GM18520 (cell line): ENCODE measurements around the gene HRK.

Experiments
- ATAC-seq: cut with Tn5 transposase; IDR thresholded peaks from one replicate; pipeline ENCODE4 v1.9.1; 2021; ENCODE audit not compliant: unreplicated experiment

Gene HRK

DNA sequence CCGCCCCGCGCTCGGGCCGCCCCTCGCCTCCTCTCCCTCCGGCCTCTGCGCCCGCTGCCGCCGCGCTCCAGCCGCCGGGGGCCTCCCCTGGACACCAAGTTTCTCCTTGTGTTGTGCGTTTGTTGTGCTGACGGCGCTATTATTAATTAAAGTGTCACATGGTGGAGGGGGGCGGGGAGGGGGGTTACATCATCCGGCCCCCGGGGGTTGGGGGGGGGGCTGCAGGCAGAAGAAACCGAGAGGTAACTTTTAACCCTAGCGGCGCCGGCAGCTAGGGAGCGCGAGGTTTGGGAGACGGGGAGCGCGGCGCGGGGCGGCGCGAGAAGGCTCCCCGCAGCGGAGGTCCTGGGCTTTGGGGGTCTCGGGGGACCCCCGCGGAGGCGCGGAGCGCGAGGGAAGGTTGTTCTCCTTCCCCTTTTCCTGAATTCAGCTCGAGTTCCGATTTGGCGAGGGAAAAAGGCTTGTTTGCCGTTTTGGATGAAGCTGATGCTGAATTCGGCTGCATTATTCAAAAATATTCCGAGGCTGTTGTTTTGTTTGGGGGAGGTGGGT is at the start of gene HRK:
HRK (minus strand) TSS at position 117 of the 552 bp plus-strand sequence. CDS start 134 bp downstream, outside the sequence.
- ATAC-seq, result no peak

DNA sequence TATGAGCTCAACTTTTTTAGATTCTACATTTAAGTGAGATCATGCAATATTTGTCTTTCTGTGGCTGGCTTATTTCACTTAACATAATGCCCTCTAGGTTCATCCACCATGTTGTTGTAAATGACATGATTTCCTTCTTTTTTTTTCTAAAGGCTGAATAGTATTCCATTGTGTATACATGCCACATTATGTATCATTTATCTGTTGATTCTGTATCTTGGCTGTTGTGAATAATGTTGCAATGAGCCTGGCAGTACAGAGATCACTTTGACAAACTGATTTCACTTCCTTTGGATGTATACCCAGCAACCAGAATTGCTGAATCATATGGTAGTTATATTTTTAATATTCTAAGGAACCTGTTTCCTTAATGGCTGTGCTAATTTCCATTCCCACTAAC is 48.6 kb upstream of the HRK start:
- ATAC-seq, result no peak

DNA sequence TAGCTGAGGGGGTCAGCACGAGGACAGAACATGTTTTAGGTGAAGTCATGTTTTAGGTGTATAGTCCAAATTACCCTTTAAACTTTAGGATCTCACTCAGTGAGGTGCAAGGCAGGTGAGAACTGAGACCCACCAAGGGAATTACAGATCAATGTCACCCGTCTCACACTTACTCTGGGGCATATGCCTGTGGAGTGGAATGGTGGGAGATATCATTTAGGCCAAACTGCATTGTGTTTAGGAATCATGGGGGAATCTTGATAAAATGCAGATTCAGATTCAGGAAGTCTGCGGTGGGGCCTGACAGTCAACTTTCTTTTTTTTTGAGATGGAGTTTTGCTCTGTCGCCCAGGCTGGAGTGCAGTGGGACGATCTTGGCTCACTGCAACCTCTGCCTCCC is 47.3 kb upstream of the HRK start:
- no peak for ATAC-seq

DNA sequence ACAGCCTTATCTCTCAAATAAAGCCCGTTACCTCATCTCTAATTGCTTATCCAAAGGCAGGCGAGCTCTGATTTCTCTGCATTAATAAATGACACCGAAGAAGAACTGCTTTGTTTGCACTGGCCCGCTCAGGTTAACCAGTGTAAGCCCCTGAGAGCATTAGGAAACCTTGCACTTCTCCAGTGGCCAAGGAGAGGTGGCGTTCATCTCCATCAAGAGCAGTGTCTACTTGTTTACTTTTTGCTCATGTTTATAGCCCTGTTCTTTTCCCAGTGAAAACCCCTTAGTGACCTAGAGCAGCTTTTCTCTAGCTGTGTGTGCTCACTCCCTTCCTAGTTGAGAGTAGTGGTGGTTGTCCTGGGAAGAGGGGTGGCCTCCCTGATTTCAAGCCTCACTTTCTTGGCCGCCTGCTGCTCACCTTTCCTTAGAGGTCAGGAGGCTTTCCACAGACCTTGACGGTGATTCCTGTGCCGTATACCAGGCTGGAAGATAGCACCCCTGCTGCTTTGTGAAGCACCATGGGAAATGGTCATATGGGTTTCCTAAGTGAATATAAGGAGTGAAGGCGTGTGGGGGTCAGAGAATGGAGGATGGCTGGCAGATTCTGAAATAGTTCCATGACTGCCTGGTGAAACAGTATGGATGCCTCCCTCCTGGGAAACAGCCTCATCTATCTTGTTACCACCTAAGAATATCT is 46.2 kb upstream of the HRK start:
- no peak for ATAC-seq

DNA sequence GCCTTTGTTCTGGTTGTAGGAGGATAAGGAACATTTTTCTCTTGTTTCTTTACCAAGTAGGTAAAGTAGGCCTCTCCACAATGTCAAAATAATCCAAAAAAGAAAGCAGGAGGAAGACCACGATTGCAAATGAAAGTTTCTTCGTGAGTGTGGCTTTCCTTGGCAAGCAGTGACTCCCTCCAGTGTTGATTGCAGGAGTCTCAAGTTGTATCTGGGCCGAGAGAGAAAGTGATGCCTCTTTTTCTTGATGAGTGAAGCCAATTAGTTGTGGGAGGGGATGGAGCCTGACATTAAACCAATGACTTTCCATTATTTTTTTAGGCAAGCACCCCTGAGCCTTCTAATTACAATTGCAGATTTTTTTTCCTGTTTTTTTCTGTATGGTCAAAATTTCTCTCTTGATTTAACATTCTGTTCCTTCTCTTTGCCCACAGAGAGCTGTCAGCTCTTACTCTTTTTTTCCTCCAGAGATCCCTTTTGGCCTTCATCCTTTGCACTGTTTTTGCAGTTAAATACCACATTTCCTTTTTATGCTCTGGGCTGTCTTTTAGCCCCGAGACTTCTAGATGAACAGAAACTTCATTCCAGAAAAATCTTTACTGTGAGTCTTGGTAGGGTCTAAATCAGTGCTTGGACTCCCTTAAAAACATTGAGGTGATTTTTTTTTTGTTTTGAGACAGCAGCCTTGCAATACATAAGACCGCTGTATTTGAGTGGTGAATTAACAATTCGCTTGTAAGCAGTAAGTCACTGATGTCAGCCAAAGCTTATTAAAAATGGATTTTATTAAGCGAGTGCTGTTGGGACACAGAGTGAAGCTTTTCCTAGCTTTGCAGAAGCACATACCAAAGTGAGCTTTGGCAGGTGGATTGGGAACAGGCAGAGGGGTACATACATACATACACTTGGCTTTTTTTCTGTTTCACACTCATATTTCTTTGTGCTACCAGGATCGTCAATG is 45.3 kb upstream of the HRK start:
- ATAC-seq, result no peak

DNA sequence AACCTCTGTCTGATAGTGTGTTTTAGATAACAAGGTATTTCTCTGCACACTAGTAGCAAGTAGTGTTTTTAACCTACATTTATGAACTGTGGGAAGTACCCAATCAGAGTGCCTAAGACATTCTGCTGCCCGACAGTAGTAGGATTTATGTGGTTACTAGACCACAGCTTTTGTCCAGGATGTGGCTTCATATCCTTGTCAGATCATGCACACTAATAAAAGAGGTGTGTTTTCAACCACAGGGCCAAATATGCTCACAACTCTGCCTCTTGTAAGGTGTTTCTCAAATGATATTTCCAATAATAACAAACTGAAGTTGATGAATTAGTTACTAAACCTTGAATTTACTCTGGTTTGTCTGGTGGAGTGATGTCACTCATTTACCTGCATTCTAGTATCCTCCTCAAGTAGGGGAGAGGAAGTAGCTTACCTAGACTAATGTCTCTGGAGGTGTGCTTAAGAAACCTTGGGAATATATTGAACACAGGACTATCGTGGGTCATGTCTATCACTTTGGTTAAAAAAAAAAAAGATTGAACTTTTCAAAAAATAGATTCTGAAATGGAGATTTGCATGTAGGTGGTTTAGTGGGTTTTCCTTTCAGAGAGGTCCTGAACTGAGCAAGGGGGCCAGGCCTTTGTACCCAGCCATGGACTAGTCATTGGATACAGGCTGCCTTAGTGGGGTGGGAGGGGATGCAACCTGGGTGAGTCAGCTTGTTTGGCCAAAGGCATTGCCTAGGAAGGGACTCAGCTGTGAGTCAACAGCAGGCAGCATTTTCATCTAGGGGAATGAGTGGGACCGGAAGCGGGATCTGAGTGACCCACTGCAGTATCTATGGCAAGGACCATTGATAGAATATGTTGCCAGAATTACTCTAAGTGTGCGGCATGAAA is 43.6 kb upstream of the HRK start:
- ATAC-seq, result peak; percentile 63

DNA sequence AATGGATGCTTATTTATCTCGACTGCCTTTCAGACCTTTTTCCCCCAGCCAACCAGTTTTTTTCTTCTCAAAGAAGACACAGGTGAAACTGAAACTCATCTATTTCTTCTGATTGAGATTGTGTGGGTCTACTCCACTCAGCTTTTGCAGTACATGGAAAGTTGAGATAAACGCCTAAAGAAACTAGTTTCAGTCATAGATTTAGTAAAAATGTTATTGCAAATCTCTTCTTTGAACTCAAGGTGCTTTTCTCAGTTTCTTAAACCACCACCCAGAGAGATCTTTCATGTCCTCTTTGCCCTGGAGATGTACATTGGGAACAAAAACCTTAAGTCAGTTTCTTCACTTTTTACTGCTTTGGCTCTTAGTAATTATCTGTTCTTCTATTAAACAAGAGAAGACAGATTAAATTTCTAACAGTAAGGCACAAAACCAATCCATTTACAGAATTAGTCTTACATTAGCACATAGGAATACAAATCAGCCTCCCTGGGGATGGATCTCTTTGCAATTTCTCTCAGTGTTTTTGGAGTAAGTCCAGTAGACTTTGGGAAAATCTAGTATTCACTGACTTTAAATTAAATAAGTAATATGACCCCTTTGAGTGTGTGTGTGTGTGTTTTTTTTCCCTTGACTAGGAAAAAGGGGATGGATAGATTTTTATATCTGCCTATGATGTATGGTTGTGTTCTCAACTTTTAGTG is 41.1 kb upstream of the HRK start:
- ATAC-seq, result peak; percentile 49

DNA sequence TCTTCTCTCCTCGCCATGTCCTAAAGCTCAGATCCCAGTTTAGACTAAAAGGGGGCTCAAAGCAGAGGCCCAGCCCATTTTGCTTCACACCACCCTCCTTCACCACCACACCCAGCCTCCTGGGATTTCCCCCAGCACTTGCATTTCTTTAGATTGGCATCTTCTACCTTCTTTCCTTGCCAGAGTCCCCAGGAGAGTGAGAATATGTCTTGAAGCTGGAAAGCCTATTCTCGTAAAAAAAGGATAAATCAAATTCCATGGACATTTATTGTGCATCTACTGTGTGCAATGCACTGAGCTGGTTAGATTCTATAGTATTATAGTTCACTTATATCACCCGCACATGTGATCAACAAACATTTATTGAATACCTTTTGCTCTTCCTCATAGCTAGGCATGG is 39.7 kb upstream of the HRK start:
- no peak for ATAC-seq

DNA sequence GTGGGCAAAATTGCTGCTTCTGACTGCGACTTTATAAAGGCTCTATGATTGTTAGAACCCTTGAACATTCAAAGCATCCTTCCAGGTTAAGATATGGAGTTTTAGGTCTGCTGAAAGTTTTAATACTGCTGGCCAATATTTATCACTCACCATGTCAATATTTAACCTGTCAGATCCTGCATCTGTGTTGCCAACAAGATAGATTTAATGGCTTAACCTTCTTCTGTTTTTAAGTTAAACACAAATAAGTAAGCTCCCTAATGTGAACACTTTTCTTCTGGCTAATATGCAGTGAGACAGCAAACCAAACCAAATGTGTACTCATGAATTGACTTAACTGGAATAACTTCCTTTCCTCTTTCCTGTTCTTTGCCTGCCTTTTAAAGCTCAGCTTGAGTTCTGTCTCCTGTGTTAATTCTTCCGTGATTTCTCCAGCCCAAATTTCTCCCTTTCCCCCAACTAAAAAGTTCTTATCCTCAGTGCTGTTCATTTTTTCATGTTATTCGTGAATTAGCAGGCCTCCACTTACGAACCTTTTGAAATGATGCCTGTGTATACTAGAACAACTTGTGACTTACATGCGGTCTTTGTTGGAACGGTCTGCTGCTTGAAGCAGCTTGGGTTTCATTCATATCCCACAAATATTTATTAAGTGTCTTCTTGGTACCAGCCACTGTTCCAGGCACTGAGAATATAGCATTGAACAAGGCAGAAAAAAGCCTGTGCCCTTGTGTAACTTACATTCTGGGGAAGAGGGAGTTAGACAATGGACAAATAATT is 38.7 kb upstream of the HRK start:
- ATAC-seq, result no peak

DNA sequence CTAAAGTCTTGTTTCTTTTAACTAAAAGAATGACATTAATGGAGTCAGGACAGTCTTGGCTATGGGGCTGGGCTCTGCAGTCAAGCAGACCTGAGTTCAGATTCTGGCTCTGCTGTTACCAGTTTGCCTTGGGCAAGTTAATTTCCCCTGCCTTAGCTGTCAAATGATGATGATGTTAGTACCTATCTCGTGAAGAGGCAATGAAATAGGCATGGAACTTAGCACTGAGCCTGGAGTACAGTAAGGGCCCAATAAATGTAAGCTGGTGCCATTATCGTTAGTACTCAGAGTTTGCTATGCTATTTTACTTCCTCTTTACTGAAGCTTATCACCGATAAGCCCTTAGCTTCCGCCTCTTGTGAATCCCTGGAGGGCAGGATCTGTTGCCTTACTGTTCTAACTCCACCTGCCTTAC is 38.0 kb upstream of the HRK start:
- no peak for ATAC-seq

DNA sequence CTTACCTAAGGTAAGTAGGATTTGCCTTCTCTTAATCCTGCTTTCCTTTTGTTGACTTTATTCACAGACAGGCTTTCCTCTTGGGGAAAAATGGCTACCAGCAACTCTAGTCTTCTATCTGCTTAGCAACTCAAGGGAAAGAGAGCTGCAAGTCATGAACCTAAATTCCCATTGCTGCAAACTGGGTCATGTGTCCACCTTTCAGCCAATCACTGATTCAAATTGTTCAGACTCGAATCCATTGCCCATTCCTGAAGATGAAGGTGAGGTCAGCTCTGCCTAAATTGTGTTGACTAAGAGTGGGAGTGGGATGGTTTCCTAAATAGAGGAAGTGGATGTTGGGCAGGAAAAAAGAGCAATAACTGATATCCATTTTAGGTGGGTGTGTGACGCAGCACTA is 37.2 kb upstream of the HRK start:
- ATAC-seq, result no peak

DNA sequence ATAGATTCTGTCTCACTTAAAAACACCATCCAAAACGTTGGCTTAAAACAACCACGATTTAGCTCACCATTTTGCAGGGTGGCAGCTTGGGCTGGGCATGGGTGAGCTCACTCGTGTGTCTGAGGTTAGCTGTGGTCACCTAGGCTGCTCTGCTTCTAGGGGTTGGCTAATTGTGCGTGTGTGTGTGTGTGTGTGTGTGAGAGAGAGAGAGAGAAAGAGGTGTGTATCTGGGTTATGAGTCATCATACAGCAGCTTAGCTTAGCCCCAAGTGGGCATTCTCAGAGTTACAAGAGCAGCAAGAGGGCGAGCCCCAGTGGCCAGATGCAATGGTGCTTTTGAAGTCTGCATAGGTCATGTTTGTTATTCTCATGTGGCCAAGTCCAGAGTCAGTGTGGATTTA is 35.5 kb upstream of the HRK start:
- ATAC-seq, result peak; percentile 83

DNA sequence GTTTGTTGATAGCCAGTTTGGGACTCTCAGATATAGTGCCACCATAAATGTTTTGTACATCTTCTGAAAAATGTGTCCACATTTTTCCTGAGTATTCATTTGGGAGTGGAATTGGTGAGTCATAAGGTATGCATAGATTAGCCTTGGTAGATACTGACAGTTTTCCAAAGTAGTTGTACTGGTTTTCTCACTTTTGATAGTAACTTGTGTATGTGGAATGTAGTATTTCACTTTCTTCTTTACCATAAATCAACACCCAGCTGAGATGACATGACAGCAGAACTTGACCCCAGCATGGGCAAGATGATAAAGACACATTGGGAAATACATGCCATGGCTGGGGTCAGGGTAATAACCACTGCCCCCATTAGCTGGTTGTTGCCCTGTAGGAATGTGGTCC is 34.9 kb upstream of the HRK start:
- ATAC-seq, result no peak

DNA sequence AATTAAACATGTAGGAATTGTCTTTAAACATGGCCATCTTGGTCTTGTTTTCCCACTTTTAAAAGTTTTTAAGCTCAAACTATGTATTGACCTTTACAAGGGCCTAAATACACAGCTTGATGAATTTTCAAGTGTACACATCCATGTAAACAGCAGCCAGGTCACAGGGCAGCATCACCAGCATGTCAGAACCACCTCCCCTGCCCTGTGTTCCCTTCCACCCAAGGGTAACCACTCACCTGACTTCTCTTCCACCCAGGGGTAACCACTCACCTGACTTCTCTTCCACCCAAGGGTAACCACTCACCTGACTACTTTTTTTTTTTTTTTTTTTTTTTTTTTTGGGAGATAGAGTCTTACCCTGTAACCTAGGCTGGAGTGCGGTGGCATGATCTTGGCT is 34.1 kb upstream of the HRK start:
- no peak for ATAC-seq

DNA sequence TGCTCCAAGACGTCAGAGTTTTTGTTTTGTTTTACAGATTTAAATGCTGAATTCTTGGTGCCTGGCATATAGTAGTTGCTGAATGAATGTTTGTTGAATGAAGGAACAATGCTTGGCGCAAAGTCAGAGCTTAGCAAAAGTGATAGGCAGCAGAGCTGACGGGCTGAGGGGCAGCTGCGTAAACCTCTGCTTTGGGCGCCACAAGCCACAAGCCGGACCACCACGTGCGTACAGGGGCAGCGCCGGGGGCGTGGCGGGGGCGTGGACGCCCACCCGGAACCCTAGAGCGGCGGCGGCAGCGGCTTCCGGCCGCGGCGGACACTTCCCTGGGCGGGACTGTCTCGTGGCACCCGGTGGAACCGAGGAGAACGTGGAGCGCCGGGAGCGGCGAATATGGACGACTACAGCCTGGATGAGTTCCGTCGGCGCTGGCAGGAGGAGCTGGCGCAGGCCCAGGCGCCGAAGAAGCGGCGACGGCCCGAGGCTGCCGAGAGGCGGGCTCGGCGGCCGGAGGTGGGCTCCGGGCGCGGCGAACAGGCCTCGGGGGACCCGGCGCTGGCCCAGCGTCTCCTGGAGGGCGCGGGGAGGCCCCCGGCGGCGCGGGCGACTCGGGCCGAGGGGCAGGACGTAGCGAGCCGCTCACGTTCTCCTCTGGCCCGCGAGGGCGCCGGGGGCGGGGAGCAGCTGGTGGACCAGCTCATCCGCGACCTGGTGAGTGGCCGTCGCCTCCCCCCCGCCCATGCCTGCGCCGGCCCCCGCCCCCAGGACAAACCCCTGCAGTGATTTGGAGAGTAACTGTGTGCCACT is 29.6 kb upstream of the HRK start, which contains the start of gene FBXW8:
FBXW8 (plus strand) TSS at position 306 of the 807 bp plus-strand sequence; CDS start at position 394, 88 bp downstream.
- ATAC-seq, result peak; percentile 84

DNA sequence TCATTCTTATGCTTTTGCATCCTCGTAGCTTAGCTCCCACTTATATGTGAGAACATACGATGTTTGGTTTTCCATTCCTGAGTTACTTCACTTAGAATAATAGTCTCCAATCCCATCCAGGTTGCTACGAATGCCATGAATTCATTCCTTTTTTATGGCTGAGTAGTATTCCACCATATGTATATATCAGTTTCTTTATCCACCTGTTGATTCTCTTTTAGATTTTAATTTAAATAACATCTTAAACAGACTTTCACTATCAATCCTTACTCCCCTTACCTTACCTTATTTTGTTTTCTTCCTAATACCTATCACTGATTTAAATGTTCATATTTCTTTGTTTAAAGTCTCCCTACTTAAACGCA is 29.0 kb upstream of the HRK start:
- ATAC-seq, result no peak

DNA sequence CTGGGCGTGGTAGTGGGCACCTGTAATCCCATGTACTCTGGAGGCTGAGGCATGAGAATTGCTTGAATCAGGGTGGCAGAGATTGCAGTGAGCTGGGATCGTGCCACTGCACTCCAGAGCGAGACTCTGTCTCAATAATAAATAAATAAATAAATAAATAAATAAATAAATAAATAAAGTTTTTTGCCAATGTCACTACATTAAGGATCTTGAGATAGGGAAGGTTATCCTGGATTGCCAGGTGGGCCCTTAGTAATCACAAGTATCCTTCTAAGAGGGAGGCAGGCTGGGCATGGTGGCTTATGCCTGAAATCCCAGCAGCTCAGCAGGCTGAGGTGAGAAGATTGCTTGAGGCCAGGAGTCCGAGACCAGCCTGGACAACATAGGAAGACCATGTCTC is 25.0 kb upstream of the HRK start:
- no peak for ATAC-seq

DNA sequence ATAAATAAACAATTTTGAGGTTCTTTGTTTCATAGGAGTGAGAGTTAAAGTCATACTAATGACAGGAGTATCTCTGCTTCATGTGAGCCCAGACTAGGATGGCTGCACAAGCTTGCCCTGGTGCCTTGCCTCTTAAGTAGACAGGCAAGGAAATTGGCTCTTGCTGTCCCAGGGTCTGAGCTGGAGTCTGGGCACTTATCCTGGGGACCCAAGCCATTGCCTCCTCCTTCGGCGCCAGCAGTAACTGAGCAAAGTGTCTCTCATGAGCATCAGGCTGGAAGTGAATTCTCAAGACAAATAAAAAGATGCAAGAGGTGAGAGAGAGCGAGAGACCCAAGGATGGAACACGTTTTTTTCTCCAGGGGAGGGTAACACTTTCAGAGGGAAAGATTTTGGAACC is 22.6 kb upstream of the HRK start:
- no peak for ATAC-seq

DNA sequence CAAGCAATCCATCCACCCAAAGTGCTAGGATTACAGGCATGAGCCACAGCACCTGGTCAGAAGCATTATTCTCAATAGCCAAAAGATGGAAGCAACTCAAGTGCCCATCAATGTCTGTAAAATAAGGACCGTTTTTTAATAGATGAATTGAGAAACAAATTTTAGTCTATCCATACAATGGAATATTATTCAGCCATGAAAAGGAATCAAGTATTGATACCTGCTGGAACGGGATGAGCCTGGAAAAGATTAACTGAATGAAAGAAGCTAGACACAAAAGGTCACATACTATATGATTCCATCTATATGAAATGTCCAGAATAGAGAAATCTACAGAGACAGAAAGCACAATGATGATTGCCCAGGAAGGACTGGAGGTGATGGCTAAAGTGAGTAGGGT is 20.4 kb upstream of the HRK start:
- no peak for ATAC-seq
